ENCODE results near the gene AGTPBP1.
A peak's percentile ranks its signal among the peaks of the same experiment; 100 is the strongest.
"Not testable (repeated sequence)": the region's sequence is repeated elsewhere in the genome, so short reads cannot be mapped to it uniquely, and the experiment has no call there.

The AGTPBP1 gene

DNA sequence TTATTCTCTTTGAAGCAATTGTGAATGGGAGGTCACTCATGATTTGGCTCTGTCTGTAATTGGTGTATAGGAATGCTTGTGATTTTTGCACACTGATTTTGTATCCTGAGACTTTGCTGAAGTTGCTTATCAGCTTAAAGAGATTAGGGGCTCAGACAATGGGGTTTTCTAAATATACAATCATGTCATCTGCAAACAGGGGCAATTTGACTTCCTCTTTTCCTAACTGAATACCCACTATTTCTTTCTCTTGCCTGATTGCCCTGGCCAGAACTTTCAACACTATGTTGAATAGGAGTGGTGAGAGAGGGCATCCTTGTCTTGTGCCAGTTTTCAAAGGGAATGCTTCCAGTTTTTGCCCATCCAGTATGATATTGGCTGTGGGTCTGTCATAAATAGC is 22.3 kb downstream of the AGTPBP1 start:
- DNase-seq (ENCODE audit: low read depth), result not testable (repeated sequence)

GRCh38 chr9:85717818-85718217 is 23.9 kb downstream of the AGTPBP1 start:
- not testable (repeated sequence) for DNase-seq (ENCODE audit: low read depth)

DNA sequence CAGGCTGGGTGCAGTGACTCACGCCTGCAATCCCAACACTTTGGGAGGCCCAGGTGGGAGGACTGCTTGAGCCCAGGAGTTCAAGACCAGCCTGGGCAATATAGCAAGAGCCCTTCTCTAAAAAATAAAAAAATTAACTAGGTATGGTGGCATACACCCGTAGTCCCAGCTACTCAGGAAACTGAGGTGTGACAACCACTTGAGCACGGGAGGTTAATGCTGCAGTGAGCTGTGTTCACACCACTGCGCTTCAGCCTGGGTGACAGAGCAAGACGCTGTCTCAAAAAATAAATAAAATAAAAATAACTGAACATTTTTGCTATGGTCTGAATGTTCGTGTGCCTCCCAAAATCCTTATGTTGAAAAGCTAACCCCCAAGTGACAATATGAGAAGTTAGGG is 24.5 kb downstream of the AGTPBP1 start:
- DNase-seq (ENCODE audit: low read depth), result no peak

DNA sequence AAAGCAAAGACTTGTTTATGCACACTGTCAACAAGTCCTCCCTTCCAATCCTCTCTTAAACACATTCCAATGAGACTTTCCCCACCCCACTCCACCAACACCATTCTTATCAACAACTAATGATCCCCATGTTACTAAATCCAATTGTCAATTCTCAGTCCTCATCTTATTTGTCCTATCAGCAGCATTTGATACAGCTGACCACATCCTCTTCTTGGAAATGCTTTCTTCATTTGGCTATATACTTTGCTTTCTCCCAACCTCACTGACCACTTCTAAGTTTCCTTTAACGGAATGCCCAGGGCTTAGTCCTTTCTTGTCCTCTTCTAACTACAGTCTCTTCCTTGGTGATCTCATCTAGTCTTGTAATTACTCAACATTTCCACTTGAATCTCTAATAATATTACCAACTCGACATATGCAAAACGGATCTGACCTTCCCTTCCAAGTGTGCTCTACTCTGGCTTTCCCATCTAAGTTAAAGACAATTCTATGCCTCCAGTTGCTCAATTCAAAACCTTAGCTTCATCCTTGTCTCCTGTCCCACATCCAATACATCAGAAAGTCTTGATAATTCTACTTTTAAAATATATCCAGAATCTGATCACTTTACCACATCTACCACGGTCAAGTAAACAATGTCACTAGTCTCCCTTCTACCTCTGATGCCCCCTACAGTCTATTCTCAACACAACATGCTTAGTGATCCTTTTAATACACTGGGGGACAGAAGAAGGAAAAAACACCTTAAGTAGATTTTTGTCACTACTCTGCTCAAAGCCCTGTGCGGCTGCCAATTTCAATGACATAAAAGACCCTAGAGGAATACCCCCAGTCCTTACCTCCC is 25.5 kb downstream of the AGTPBP1 start:
- peak; percentile 47 for DNase-seq (ENCODE audit: low read depth)

DNA sequence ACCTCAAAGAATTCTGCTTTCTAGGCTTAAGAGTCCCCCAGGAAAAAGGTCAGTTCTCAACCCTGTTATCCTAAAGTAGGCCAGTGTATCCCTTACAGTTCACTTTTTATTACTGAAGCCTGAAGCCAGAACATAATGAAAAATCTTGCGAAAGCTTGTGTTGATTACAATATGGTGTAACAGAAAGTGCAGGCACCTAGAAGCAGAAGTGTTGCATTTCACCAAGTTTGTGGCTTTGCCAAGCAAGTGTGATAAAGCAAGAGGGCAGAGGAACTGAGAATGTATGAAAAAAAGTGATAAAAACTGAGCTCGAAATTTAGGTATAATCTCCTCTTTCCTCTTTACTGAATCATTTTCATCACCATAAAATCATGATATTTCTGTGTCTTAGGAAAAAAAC is 26.2 kb downstream of the AGTPBP1 start:
- no peak for DNase-seq (ENCODE audit: low read depth)

- DNase-seq (ENCODE audit: low read depth), result no peak
Measured at GRCh38 chr9:85713897-85714296, 27.9 kb downstream of the AGTPBP1 start.

GRCh38 chr9:85704744-85705143 is 37.0 kb downstream of the AGTPBP1 start:
- no peak for DNase-seq (ENCODE audit: low read depth)

DNA sequence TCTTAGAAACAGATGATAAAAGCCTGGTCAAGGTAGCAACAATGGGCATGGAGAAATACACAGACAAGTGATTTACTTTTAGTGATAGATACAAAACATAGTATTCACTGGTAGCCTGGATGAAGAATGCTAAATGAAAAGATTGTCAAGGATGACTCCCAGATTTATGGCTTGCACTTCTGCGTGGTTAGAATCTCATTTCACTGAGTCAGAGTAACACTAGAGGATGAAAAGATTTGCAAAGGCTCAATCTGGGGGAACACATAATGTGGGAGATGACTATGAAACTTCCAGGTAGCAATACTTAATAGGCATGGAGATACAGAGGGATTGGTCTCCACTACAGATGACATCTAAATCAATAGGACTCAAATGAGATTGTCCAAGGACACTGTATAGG is 38.4 kb downstream of the AGTPBP1 start:
- DNase-seq (ENCODE audit: low read depth), result no peak

DNA sequence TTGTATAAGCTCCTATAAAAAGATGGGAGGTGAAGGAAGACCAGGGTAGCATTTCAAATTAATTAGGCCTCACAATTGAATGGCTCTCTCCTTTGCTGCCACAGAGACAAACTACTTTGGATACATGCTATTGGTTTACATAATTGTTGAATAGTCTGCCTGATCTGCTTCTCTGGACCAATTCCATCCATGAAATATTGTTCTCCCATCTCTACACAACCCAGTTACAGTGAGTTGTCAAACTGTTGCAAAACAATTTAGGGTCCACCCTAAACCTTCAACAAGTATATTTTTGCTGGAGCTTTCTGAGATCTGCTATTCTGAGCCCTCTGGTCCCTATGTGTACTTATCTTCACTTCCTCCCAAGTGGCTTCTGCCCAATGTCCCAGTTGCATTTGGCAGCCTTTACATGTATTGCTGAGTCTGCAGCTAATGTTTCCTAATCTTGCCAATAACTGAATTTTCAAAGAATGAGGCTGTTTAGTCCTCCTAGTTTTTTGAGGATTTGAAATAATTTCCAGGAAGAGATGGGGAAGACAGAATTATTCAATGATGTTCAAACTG is 38.9 kb downstream of the AGTPBP1 start:
- DNase-seq (ENCODE audit: low read depth), result no peak

DNA sequence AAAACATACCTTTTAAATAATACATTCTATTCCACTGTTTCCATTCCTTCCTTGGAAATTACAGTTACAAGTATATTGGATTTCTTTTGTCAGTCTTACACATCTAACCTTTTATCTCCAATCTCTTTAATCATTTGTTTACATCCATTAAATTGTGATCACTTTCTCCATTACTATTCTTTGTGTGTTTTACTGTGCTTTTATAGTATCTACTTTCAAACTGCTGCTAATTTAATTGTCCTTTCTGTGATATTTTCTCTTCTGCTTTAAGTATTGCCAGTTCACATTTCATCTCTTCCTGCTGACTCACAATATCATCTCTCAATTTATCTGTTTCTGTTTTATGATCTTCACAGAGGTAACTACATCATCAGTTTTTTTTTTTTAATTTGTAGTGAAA is 39.6 kb downstream of the AGTPBP1 start:
- DNase-seq (ENCODE audit: low read depth), result no peak

GRCh38 chr9:85700330-85700729 is 41.4 kb downstream of the AGTPBP1 start:
- no peak for DNase-seq (ENCODE audit: low read depth)

- DNase-seq (ENCODE audit: low read depth), result no peak
Measured at GRCh38 chr9:85688361-85688760, 53.4 kb downstream of the AGTPBP1 start.

DNA sequence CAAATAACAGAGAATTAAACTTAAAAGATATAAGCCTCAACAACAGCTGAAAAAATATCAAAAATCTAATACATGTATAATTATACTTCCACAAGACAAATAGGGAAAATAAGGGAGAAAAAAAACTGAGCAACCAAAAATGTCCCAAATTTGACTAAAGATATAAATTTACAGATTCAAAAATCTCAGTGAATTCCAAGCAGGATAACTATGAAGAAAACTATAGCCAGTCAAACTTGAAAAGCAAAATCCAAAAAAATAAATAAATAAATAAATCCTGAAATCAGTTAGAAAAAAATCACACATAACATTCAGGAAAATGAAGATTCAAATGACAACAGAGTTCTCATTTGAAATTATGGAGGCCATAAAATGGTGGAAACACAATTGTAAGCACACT is 56.7 kb downstream of the AGTPBP1 start:
- no peak for DNase-seq (ENCODE audit: low read depth)

DNA sequence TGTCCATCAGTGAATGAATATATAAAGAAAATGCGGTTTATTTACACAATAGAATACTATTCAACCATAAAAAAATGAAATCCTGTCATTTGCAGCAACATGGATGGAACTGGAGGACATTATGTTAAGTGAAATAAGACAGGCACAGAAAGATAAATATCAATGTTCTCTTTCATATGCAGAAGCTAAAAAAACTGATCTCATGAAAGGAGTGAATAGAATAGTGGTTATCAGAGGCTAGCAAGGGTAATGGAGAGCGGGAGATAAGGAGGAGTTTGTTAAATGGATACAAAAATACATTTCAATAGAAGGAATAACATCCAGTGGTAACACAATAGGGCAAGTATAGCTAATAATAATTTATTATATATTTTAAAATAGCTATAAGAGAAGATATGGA is 65.0 kb downstream of the AGTPBP1 start:
- DNase-seq (ENCODE audit: low read depth), result no peak

- no peak for DNase-seq (ENCODE audit: low read depth)
Measured at GRCh38 chr9:85667374-85667773, 74.4 kb downstream of the AGTPBP1 start.

DNA sequence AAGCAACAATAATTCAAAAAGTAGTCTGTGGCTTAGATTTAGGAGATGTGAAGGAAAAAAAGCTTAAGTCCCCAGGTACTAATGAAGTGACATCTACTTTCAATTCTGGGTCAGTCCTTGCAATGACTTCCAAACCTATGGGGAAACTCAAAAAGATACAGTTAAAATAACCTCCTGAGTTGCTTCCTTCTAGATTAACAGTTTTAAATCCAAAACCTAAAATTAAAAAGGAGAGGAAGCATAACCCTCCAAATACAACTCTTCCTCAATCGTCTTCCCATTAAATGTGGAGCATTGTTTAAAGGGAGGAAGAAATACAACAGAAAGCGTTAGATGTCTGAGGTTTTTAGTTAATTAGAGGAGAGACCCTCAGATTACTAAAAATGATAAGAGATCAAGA is 75.7 kb downstream of the AGTPBP1 start:
- no peak for DNase-seq (ENCODE audit: low read depth)

DNA sequence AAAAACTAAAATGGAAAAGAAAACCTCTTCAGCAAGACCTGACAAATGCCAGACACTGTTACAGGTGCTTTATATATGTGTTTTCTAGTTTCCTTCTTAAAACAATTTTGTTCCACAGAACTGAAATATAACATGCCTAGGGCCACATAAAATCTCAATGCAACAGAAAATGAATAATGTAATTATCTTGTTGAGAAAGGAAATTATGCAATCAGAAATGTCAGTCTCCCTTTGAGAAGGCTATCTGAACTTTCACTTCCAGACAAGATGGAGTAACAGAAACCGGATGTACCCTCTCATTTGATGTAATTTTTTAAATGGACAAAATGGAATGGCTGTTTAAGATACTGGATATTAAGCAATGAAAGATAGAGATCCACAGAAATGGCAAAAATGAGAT is 79.2 kb downstream of the AGTPBP1 start:
- no peak for DNase-seq (ENCODE audit: low read depth)

- no peak for DNase-seq (ENCODE audit: low read depth)
Measured at GRCh38 chr9:85658716-85659115, 83.0 kb downstream of the AGTPBP1 start.

- no peak for DNase-seq (ENCODE audit: low read depth)
Measured at GRCh38 chr9:85653153-85653552, 88.6 kb downstream of the AGTPBP1 start.

GRCh38 chr9:85647571-85647970 is 94.2 kb downstream of the AGTPBP1 start:
- no peak for DNase-seq (ENCODE audit: low read depth)

DNA sequence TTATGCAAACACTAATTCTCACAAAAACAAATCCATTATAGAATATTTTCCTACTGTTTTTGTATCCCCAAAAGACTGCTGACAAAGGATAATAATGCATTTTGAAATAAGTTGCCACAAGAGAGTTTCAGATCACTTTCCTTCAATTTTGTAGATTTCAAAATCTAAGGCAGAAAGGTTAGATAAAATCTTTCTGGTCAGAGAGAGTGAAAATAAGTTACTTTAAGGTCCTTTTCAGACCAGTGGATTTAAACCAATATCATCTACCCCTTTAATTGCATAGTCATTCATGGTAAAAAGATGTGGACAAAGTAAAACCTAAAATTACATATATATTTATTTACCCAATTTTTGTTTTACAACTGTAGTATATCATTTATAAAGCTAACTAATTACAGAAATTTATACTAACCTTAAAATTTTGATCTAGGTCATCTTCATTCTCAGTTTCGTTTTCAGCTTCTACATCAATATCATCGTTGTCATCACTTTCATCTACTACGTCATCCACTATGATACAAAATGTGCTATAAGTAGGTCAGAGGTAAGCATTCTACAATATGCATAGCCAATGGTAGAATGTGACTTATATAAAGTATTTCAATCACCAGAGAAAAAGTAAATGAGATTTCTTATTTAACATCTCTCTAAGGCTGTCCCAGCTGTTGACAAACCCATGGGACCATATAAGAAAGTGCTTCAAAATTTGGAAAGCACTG is 95.7 kb downstream of the AGTPBP1 start:
- DNase-seq (ENCODE audit: low read depth), result no peak

- no peak for DNase-seq (ENCODE audit: low read depth)
Measured at GRCh38 chr9:85640425-85640824, 101.3 kb downstream of the AGTPBP1 start.

DNA sequence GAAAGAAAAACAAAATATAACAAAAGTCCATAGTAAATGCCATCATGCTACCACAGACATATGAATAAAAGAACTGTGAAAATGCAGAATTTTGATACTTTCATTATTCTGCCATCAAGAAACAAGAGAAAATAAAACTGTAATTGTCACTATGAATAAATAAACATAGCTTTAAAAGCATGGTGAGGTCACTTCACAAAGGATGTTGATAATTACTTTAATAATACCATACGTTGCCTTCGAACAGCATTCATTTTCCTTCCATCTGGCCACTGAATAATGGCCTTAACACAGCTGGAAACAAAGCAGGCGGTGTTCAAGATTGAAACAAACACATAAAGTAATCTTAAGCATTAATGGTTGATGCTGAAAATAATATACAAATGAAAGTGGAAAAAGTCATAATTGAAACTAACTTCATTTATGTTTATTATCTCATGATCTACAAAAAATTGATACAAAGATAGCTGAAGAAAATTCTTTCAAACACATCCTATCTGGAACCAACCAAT is 102.0 kb downstream of the AGTPBP1 start:
- no peak for DNase-seq (ENCODE audit: low read depth)

Measured in CMK (cell line).